K562 (cell line): ENCODE results near the gene GPAT3. TPM values are rescaled to one million over a fixed set of nuclear protein-coding genes. Genes with fewer than 3 reads are reported as not detected.

ENCODE experiments used
- ADNP ChIP-seq: fragments of 200-800 bp; sonication (Bioruptor generic); IDR thresholded peaks from 2 replicates; pipeline ENCODE4 v1.6.1; 2016; ENCODE audit warnings: missing genetic modification characterization, missing compliant biosample characterization
- BMI1 ChIP-seq: fragments of 150-350 bp; IDR thresholded peaks from 2 replicates; pipeline ENCODE4 v1.6.1; 2014; ENCODE audit warnings: low read length
- ELK1 ChIP-seq: sonication (generic); formaldehyde crosslinking; IDR thresholded peaks from 2 replicates; pipeline ENCODE4 v1.8.1; 2022; ENCODE audit warnings: missing genetic modification reagents
- EP400 ChIP-seq: fragments of 450-650 bp; IDR thresholded peaks from 2 replicates; pipeline ENCODE4 v1.6.1; 2017; ENCODE audit warnings: antibody characterized with exemption, mild to moderate bottlenecking, moderate library complexity
- FOSL1 ChIP-seq: fragments of 200-800 bp; sonication (Bioruptor generic); conservative IDR thresholded peaks from 2 replicates; pipeline ENCODE4 v1.6.1; 2016; ENCODE audit warnings: missing genetic modification characterization, missing compliant biosample characterization
- FOXK2 ChIP-seq, 2 experiments: fragments of 450-650 bp; IDR thresholded peaks in 1 of 2; conservative IDR thresholded peaks in 1 of 2; 2 replicates each; pipeline ENCODE4 v1.6.1; 2016; ENCODE audit warnings: low read depth in 2 of 2, mild to moderate bottlenecking in 1 of 2
- KDM1A ChIP-seq, 2 experiments: fragments of 450-650 bp; IDR thresholded peaks; 2 replicates each; pipeline ENCODE4 v1.6.1; 2016; ENCODE audit warnings: mild to moderate bottlenecking in 2 of 2
- NCOR1 ChIP-seq: fragments of 450-650 bp; IDR thresholded peaks from 2 replicates; pipeline ENCODE4 v1.6.1; 2016; ENCODE audit warnings: mild to moderate bottlenecking, moderate library complexity
- NFE2 ChIP-seq: IDR thresholded peaks from 2 replicates; pipeline ENCODE4 v1.6.1; 2014; ENCODE audit warnings: antibody characterized with exemption, low read depth
- NONO ChIP-seq, 2 experiments: fragments of 200-400 bp in 1 of 2; fragments of 450-650 bp in 1 of 2; formaldehyde crosslinking in 1 of 2; IDR thresholded peaks; 2 replicates each; pipeline ENCODE4 v1.6.1; 2017; ENCODE audit warnings: low read depth in 2 of 2, mild to moderate bottlenecking in 2 of 2, moderate library complexity in 2 of 2, low read length in 1 of 2
- NR0B1 ChIP-seq: fragments of 450-650 bp; IDR thresholded peaks from one replicate; pipeline ENCODE4 v1.6.1; 2018; ENCODE audit warnings: mild to moderate bottlenecking, moderate library complexity; ENCODE audit not compliant: partially characterized antibody
- NR4A1 ChIP-seq, 2 experiments: fragments of 250-450 bp in 1 of 2; fragments of 450-650 bp in 1 of 2; sonication (Bioruptor Pico) in 1 of 2; IDR thresholded peaks; 2 replicates each; pipeline versions ENCODE4 v1.4.0 to v1.6.1; 2016 to 2020; ENCODE audit warnings: mild to moderate bottlenecking in 2 of 2, missing compliant biosample characterization in 1 of 2, missing genetic modification characterization in 1 of 2, moderate library complexity in 1 of 2
- PTTG1 ChIP-seq: fragments of 450-650 bp; IDR thresholded peaks from 2 replicates; pipeline ENCODE4 v1.6.1; 2016; ENCODE audit warnings: low read depth, mild to moderate bottlenecking, missing genetic modification characterization, missing compliant biosample characterization
- SIN3A ChIP-seq, 2 experiments: fragments of 150-350 bp in 1 of 2; IDR thresholded peaks; 2 replicates each; pipeline ENCODE4 v1.6.1; 2011 to 2016; ENCODE audit warnings: borderline replicate concordance in 2 of 2, low read depth in 2 of 2, low read length in 2 of 2, mild to moderate bottlenecking in 2 of 2, moderate library complexity in 2 of 2; ENCODE audit not compliant: control insufficient read depth in 1 of 2
- TARDBP ChIP-seq: fragments of 450-650 bp; IDR thresholded peaks from 2 replicates; pipeline ENCODE4 v1.6.1; 2016
- TCFL5 ChIP-seq: fragments of 250-450 bp; sonication (Bioruptor Pico); conservative IDR thresholded peaks from 2 replicates; pipeline ENCODE4 v1.6.1; 2021; ENCODE audit warnings: mild to moderate bottlenecking, moderate library complexity, matching md5 sums
- XRCC3 ChIP-seq: fragments of 450-650 bp; IDR thresholded peaks from 2 replicates; pipeline ENCODE4 v1.6.1; 2017; ENCODE audit warnings: mild to moderate bottlenecking, moderate library complexity
- ZFPM2 ChIP-seq: fragments of 250-450 bp; sonication (Bioruptor Pico); IDR thresholded peaks from 2 replicates; pipeline ENCODE4 v1.5.1; 2022; ENCODE audit warnings: mild to moderate bottlenecking
- ZNF445 ChIP-seq: fragments of 250-450 bp; sonication (Bioruptor Pico); IDR thresholded peaks from 2 replicates; pipeline ENCODE4 v1.4.0; 2020; ENCODE audit warnings: low read depth, mild to moderate bottlenecking, moderate library complexity
- polyA plus RNA-seq, 8 experiments: library from polyadenylated mRNA; depleted of rRNA in 4 of 8; stranded (reverse) in 5 of 8; unstranded in 3 of 8; fragments of >200 nt; fragmentation: Nextera tagmentation in 2 of 8; fragmentation: Illumina TruSeq in 1 of 8; extraction: Ambion mirVana in 2 of 8; extraction: Trizol in 1 of 8; gene quantifications; 2 replicates each; pipeline versions ENCODE4 v1.2.1 to v1.2.3, GENCODE V29; 2011 to 2014; ENCODE audit warnings: inconsistent platforms in 1 of 8, missing spikeins in 1 of 8
- total RNA-seq, 7 experiments: library from RNA; depleted of rRNA in 6 of 7; stranded (reverse); fragments of >200 nt in 6 of 7; fragmentation: Illumina TruSeq in 2 of 7; extraction: Trizol in 2 of 7; gene quantifications; 2 replicates each; pipeline versions ENCODE4 v1.2.1 to v1.2.3, GENCODE V29; 2011 to 2021; ENCODE audit warnings: low replicate concordance in 1 of 7
- TF ChIP-seq, protein P1 (sequence below): sonication (generic); IDR thresholded peaks from 2 replicates; pipeline ENCODE4 v1.6.1; 2016
- TF ChIP-seq, protein P2 (sequence below): fragments of 250-450 bp; sonication (Bioruptor Pico); IDR thresholded peaks from 2 replicates; pipeline ENCODE4 v1.4.0; 2020; ENCODE audit warnings: borderline replicate concordance
- TF ChIP-seq, protein P3 (sequence below): sonication (generic); formaldehyde crosslinking; IDR thresholded peaks from 2 replicates; pipeline ENCODE4 v1.8.1; 2023; ENCODE audit warnings: mild to moderate bottlenecking, missing genetic modification reagents, moderate library complexity

Gene GPAT3
- total and polyA plus RNA-seq, 9 of the 15 experiments (the other 6 are each of a cell fraction or from before 2014, with no cell fraction given): 4.1 to 16.1 (median 13.1) TPM

DNA sequence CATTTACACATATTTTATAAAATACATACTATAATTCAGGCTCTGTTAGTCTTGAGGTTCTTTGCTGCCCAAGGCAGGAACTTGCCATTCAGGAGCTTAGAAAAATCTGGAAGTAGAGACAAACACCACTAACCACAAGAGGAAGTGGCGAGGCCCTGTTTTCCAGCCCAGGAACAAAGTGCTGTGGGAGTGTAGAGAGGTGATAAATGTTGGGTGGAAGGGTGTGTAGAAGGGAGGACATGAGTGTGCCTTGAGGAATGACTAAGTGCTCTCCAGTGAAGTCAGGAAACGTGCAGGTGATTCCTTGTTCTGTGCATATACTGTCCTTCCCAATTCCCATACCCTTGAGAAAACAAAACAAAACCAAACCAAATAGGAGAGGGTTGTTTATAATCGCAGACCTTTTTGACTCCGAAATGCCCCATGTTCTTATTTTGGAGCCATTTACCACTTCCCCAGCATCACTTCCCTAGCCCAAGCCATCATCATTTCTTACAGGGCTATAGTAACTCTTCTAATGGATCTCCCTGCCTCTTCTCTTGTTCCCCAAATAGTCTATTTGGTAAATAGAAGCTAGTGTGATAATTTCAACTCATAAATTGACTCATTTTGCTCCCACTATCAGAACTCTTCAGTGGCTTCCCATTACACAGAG is 83.2 kb downstream of the GPAT3 start (continued):
- TF ChIP-seq, protein P1, sequence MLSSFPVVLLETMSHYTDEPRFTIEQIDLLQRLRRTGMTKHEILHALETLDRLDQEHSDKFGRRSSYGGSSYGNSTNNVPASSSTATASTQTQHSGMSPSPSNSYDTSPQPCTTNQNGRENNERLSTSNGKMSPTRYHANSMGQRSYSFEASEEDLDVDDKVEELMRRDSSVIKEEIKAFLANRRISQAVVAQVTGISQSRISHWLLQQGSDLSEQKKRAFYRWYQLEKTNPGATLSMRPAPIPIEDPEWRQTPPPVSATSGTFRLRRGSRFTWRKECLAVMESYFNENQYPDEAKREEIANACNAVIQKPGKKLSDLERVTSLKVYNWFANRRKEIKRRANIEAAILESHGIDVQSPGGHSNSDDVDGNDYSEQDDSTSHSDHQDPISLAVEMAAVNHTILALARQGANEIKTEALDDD: peak; percentile 64; the same call in 1 of the 2 replicates
- TF ChIP-seq FOSL1 (peak; percentile 69), NR4A1 (CRISPR knock-in tag; IDR thresholded peaks at IDR 0.05) (no peak), NR4A1 (tag; IDR thresholded peaks at IDR 0.05) (no peak), ZNF445 (CRISPR knock-in tag) (no peak), TCFL5 (CRISPR knock-in tag) (no peak), PTTG1 (no peak), ZFPM2 (CRISPR knock-in tag) (no peak), ELK1 (no peak), SIN3A (IDR thresholded peaks at IDR 0.05; ENCODE audit: borderline replicate concordance in 2 of 2, control insufficient read depth in 1 of 2, low read depth in 2 of 2, low read length in 2 of 2) (no peak), KDM1A (IDR thresholded peaks at IDR 0.05) (peak; percentile 30 to 35; a peak in 1 of 4 replicates), NCOR1 (peak; percentile 48), NONO (IDR thresholded peaks at IDR 0.05; ENCODE audit: low read depth in 2 of 2, low read length in 1 of 2) (no peak), NFE2 (peak; percentile 74), FOXK2 (conservative IDR thresholded peaks at IDR 0.05 in 1 of 2, IDR thresholded peaks at IDR 0.05 in 1 of 2; ENCODE audit: low read depth in 2 of 2) (0 out of 4 replicates have a peak, but pooled peaks of 1 of the 2 experiments have one; percentile 23), NR0B1 (no peak), ADNP (tag) (no peak), BMI1 (no peak), TARDBP (no peak), EP400 (no peak), XRCC3 (no peak)
- TF ChIP-seq, protein P2, sequence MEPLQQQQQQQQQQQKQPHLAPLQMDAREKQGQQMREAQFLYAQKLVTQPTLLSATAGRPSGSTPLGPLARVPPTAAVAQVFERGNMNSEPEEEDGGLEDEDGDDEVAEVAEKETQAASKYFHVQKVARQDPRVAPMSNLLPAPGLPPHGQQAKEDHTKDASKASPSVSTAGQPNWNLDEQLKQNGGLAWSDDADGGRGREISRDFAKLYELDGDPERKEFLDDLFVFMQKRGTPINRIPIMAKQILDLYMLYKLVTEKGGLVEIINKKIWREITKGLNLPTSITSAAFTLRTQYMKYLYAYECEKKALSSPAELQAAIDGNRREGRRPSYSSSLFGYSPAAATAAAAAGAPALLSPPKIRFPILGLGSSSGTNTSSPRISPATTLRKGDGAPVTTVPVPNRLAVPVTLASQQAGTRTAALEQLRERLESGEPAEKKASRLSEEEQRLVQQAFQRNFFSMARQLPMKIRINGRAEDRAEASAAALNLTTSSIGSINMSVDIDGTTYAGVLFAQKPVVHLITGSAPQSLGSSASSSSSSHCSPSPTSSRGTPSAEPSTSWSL (CRISPR knock-in tag): no peak
- TF ChIP-seq, protein P3, sequence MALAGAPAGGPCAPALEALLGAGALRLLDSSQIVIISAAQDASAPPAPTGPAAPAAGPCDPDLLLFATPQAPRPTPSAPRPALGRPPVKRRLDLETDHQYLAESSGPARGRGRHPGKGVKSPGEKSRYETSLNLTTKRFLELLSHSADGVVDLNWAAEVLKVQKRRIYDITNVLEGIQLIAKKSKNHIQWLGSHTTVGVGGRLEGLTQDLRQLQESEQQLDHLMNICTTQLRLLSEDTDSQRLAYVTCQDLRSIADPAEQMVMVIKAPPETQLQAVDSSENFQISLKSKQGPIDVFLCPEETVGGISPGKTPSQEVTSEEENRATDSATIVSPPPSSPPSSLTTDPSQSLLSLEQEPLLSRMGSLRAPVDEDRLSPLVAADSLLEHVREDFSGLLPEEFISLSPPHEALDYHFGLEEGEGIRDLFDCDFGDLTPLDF (CRISPR knock-in tag): no peak
